Ishikawa (cell line): ENCODE results near the gene KRT14.

Experiments used
- CEBPB ChIP-seq: IDR thresholded peaks from 2 replicates; pipeline ENCODE4 v1.6.1; 2012
- CREB1 ChIP-seq: IDR thresholded peaks from 2 replicates; pipeline ENCODE4 v1.6.1; 2012; ENCODE audit warnings: low read depth
- EGR1 ChIP-seq: IDR thresholded peaks from 2 replicates; pipeline ENCODE4 v1.6.1; 2012
- EP300 ChIP-seq: IDR thresholded peaks from 2 replicates; pipeline ENCODE4 v1.6.1; 2012; ENCODE audit warnings: borderline replicate concordance
- FOXM1 ChIP-seq: IDR thresholded peaks from 2 replicates; pipeline ENCODE4 v1.6.1; 2012; ENCODE audit warnings: low read depth, borderline replicate concordance
- MAX ChIP-seq: IDR thresholded peaks from 2 replicates; pipeline ENCODE4 v1.6.1; 2012
- NFIC ChIP-seq: IDR thresholded peaks from 2 replicates; pipeline ENCODE4 v1.6.1; 2012
- RAD21 ChIP-seq: IDR thresholded peaks from 2 replicates; pipeline ENCODE4 v1.6.1; 2012; ENCODE audit warnings: low read depth
- REST ChIP-seq: IDR thresholded peaks from 2 replicates; pipeline ENCODE4 v1.6.1; 2012; ENCODE audit warnings: low read depth, mild to moderate bottlenecking
- TAF1 ChIP-seq: IDR thresholded peaks from 2 replicates; pipeline ENCODE4 v1.6.1; 2012; ENCODE audit warnings: low read depth, mild to moderate bottlenecking
- TCF12 ChIP-seq: IDR thresholded peaks from 2 replicates; pipeline ENCODE4 v1.6.1; 2012; ENCODE audit warnings: low read depth
- TEAD4 ChIP-seq: IDR thresholded peaks from 2 replicates; pipeline ENCODE4 v1.6.1; 2012
- YY1 ChIP-seq: IDR thresholded peaks from 2 replicates; pipeline ENCODE4 v1.6.1; 2012; ENCODE audit warnings: low read depth
- TF ChIP-seq, protein P1 (sequence below): IDR thresholded peaks from 2 replicates; pipeline ENCODE4 v1.6.1; 2012

DNA sequence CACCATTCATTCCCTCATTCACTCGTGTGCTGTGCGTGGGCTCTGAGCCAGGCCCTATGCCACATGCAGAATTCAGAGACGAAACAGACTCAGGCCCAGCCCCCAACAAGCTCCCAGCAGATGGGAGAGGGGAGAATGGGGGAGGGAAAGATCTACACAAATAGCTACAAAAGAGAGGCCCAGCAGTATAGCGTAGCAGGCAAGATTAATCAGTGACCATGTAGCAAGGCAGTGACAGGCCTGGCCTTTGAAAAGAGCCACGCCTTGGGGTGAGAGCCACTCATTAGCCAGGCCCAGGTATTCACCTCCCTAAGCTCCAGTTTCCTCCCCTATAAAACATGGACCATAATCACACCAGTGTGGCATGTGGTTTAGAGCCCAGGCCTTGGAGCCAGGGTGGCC is 42.2 kb downstream of the KRT14 start:
- TF ChIP-seq TEAD4 (no peak), EGR1 (no peak), REST (no peak), FOXM1 (no peak), CREB1 (no peak), TCF12 (no peak), CEBPB (no peak), RAD21 (no peak), TAF1 (no peak), YY1 (no peak), MAX (no peak), NFIC (no peak), EP300 (no peak)
- TF ChIP-seq, protein P1, sequence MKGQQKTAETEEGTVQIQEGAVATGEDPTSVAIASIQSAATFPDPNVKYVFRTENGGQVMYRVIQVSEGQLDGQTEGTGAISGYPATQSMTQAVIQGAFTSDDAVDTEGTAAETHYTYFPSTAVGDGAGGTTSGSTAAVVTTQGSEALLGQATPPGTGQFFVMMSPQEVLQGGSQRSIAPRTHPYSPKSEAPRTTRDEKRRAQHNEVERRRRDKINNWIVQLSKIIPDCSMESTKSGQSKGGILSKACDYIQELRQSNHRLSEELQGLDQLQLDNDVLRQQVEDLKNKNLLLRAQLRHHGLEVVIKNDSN, result no peak
